ENCODE data around the gene ESR1.

- no peak for TF ChIP-seq CTCF (IDR thresholded peaks at IDR 0.05; ENCODE audit: low read length)
- no peak for TF ChIP-seq EZH2 (optimal IDR thresholded peaks at IDR 0.05; ENCODE audit: low read depth, low read length)
- no peak for TF ChIP-seq EZH2phosphoT487 (IDR thresholded peaks at IDR 0.05; ENCODE audit: low read length)
Measured at GRCh38 chr6:151940307-151940706, 132.8 kb downstream of the ESR1 start.

Measured in MM.1S (cell line).